ENCODE data around the gene ZNF507. TPM values are rescaled to one million over a fixed set of nuclear protein-coding genes. Genes with fewer than 3 reads are reported as not detected.
A peak's percentile ranks its signal among the peaks of the same experiment; 100 is the strongest.

The ZNF507 gene
- total RNA-seq, 6 experiments from 2014 or later: 7.1 to 10.9 (median 9.1) TPM

DNA sequence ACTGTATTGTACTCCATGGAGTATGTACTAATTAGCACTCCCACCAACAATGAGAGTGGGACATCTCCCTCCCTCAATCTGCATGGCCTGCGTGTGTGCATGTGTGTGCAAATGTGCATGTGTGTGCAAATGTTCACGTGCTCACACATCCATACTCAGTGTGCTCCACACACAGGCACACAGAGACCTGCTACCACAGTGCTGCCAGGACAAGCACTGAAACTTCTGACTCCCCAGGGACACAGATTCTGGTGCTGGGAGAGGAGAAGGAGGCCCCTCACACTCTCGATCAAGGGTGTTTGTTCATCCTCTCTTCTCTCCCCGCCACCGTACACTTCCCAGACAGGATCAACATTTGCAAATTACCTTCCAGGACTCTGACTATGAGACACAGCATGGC is 37.8 kb upstream of the ZNF507 start:
- Histone ChIP-seq H3K27ac (no peak overlapping the region), H3K4me3 (no peak overlapping the region)

GRCh38 chr19:32308431-32309077 is 36.9 kb upstream of the ZNF507 start:
- 57% methylated on average over 6 of the region's 8 CpGs for WGBS (ENCODE audit: insufficient coverage, low coverage, low lambda C conversion rate, missing lambda C conversion rate)
- no peak overlapping the region for H3K27ac ChIP-seq
- H3K9me3 ChIP-seq: no peaks in the 10 kb centered on the region
- TF ChIP-seq, protein P1, sequence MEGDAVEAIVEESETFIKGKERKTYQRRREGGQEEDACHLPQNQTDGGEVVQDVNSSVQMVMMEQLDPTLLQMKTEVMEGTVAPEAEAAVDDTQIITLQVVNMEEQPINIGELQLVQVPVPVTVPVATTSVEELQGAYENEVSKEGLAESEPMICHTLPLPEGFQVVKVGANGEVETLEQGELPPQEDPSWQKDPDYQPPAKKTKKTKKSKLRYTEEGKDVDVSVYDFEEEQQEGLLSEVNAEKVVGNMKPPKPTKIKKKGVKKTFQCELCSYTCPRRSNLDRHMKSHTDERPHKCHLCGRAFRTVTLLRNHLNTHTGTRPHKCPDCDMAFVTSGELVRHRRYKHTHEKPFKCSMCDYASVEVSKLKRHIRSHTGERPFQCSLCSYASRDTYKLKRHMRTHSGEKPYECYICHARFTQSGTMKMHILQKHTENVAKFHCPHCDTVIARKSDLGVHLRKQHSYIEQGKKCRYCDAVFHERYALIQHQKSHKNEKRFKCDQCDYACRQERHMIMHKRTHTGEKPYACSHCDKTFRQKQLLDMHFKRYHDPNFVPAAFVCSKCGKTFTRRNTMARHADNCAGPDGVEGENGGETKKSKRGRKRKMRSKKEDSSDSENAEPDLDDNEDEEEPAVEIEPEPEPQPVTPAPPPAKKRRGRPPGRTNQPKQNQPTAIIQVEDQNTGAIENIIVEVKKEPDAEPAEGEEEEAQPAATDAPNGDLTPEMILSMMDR (IDR thresholded peaks at IDR 0.05): no peak
- TF ChIP-seq POLR2A (IDR thresholded peaks at IDR 0.05): no peak
- intact Hi-C loops (cut with DNase I): no loop called here
- no peaks in the 10 kb centered on the region for H3K36me3 ChIP-seq
- DNase-seq (no peak), ATAC-seq (no peak)
- H3K4me3 ChIP-seq: no peak overlapping the region
- H3K4me1 ChIP-seq: no peaks in the 10 kb centered on the region
- no peaks in the 10 kb centered on the region for H3K27me3 ChIP-seq

More for the DNA sequence above, 37.8 kb upstream of the ZNF507 start:
- no peak for TF ChIP-seq POLR2A (IDR thresholded peaks at IDR 0.05)
- TF ChIP-seq, protein P1 (IDR thresholded peaks at IDR 0.05): no peak
- Histone ChIP-seq H3K9me3 (no peaks in the 10 kb centered on the region), H3K27me3 (no peaks in the 10 kb centered on the region), H3K36me3 (no peaks in the 10 kb centered on the region), H3K4me1 (no peaks in the 10 kb centered on the region)
- intact Hi-C loops (cut with DNase I): no loop called here
- ATAC-seq (no peak), DNase-seq (no peak)
- WGBS (ENCODE audit: insufficient coverage, low coverage, low lambda C conversion rate, missing lambda C conversion rate): 100% methylated on average over 1 of the region's 5 CpGs

DNA sequence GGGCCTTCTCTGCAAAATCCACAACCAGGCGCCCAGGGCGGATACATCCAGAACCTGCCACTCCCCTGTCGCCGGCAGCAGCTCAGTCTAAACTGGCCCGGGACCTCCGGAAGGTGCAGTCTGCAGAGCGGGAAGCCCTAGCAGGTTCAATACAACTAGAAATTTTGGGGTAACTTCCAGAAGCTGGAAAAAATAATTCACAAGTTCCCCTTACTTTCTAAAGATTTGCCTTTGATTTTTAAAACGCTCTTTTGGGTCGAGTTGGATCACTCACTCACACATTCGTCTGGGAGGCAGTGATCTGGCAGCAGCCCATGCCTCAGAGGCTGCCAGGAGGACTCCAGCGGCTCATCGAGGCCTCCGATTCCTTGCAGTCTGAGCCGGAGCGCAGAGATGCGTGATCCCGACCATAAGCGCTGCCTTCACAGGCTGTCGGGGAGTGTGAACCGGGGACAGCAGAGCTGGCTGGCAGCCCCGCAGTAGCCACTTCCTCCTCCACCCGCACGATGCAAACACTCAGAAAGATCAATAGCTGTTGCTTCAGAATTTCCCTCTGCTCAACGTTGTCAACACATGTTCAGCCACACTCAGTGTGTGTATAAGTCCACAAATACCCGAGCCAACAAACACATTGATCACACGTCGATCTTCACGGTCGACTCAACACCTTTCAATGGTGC is 35.6 kb upstream of the ZNF507 start:
- intact Hi-C loops (cut with DNase I): no loop called here
- Histone ChIP-seq H3K27me3 (no peaks in the 10 kb centered on the region), H3K27ac (no peak overlapping the region), H3K36me3 (no peaks in the 10 kb centered on the region), H3K4me1 (no peaks in the 10 kb centered on the region), H3K9me3 (no peaks in the 10 kb centered on the region), H3K4me3 (no peak overlapping the region)
- ATAC-seq (peak in 2 of 4 donors; percentile 52 to 68), DNase-seq (peak in 1 of 3 donors; percentile 31)
- 49% methylated on average over 19 of the region's 29 CpGs for WGBS (ENCODE audit: insufficient coverage, low coverage, low lambda C conversion rate, missing lambda C conversion rate)
- no peak for TF ChIP-seq POLR2A (IDR thresholded peaks at IDR 0.05)
- TF ChIP-seq, protein P1 (IDR thresholded peaks at IDR 0.05): no peak

DNA sequence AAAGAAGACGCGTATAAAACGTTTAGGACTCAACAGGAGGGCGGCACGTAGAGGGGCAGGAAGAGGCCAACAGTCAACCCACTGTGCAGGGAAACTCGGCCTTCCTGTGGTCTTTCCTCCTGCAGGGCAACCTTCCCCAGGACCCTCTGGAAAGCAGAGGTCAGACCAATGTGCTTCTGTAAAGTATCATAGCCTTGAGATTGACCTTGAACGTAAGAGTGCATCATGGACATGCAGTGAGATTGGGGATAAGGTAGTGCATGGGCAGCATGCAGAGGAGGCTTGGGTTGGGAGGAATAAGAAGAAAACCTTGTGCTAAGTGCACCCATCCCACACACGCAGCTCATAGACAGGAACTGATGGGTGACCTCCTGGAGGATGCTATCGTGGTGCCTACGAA is 34.0 kb upstream of the ZNF507 start:
- ATAC-seq (no peak), DNase-seq (no peak)
- 68% methylated on average over 7 of the region's 10 CpGs for WGBS (ENCODE audit: insufficient coverage, low coverage, low lambda C conversion rate, missing lambda C conversion rate)
- no peak overlapping the region for H3K27ac ChIP-seq
- no peaks in the 10 kb centered on the region for H3K4me1 ChIP-seq
- TF ChIP-seq, protein P1 (IDR thresholded peaks at IDR 0.05): no peak
- TF ChIP-seq POLR2A (IDR thresholded peaks at IDR 0.05): no peak
- no peaks in the 10 kb centered on the region for H3K9me3 ChIP-seq
- H3K36me3 ChIP-seq: no peaks in the 10 kb centered on the region
- no peak overlapping the region for H3K4me3 ChIP-seq
- no peaks in the 10 kb centered on the region for H3K27me3 ChIP-seq
- intact Hi-C loops (cut with DNase I): no loop called here

All from right lobe of liver (tissue), 6 donors.